Panc1 (cell line): ENCODE data around the gene TMEM87B. TPM values are rescaled to one million over a fixed set of nuclear protein-coding genes. Genes with fewer than 3 reads are reported as not detected.

Source experiments
- ATAC-seq: fragments of 200-7000 bp; cut with Tn5 transposase; 2 replicates; pipeline ENCODE4 v1.9.1; 2020; ENCODE audit warnings: mild to moderate bottlenecking, moderate library complexity
- BruUV-seq: library from RNA; stranded (reverse); fragments of 400-500 nt; replicated peaks from 2 replicates; lab custom pipeline; 2021; lab: Mats Ljungman, UMichigan
- CTCF ChIA-PET: fragments of 300-600 bp; sonication (Branson Sonifier 250); formaldehyde crosslinking; loops from one replicate; lab custom pipeline; 2022; ENCODE audit warnings: antibody characterized with exemption; lab: Charles Lee
- POLR2A ChIA-PET: fragments of 300-600 bp; sonication (Branson Sonifier 250); formaldehyde crosslinking; loops from one replicate; lab custom pipeline; 2022; ENCODE audit warnings: antibody characterized with exemption; lab: Charles Lee
- DNase-seq: peaks from one replicate; pipeline ENCODE4 v3.0.0-alpha.2; 2010; ENCODE audit warnings: low read depth, low spot score
- H3K27ac ChIP-seq: 2 replicates; pipeline ENCODE4 v1.5.1; 2011; ENCODE audit warnings: mild to moderate bottlenecking, low read length, inconsistent platforms
- H3K27me3 ChIP-seq: fragments of 200-500 bp; sonication (Bioruptor generic); 2 replicates; pipeline ENCODE4 v1.6.0; 2014; ENCODE audit warnings: low read length, inconsistent platforms; ENCODE audit not compliant: control insufficient read depth, insufficient read depth
- H3K36me3 ChIP-seq: fragments of 200-500 bp; sonication (Bioruptor generic); 2 replicates; pipeline ENCODE4 v1.5.1; 2014; ENCODE audit warnings: inconsistent platforms, mild to moderate bottlenecking, low read length, moderate library complexity; ENCODE audit not compliant: control insufficient read depth, insufficient read depth
- H3K4me1 ChIP-seq: 2 replicates; pipeline ENCODE4 v1.5.1; 2011; ENCODE audit warnings: inconsistent platforms, mild to moderate bottlenecking, low read length, moderate library complexity; ENCODE audit not compliant: control insufficient read depth, insufficient read depth
- H3K4me3 ChIP-seq, 2 experiments: 2 replicates each; pipeline ENCODE4 v1.5.1; 2011 to 2012; ENCODE audit warnings: low read depth in 2 of 2, low read length in 2 of 2, mild to moderate bottlenecking in 2 of 2, inconsistent platforms in 1 of 2, moderate library complexity in 1 of 2
- H3K9me3 ChIP-seq: fragments of 200-500 bp; sonication (Bioruptor generic); 2 replicates; pipeline ENCODE4 v1.5.1; 2014; ENCODE audit warnings: low read depth, mild to moderate bottlenecking, inconsistent platforms, low read length, moderate library complexity; ENCODE audit not compliant: control insufficient read depth, insufficient read depth
- CTCF ChIP-seq: fragments of 450-650 bp; IDR thresholded peaks from 2 replicates; pipeline ENCODE4 v1.5.1; 2017; ENCODE audit warnings: mild to moderate bottlenecking
- POLR2AphosphoS5 ChIP-seq: IDR thresholded peaks from 2 replicates; pipeline ENCODE4 v1.6.1; 2012; ENCODE audit warnings: mild to moderate bottlenecking, low read depth, low read length, moderate library complexity
- REST ChIP-seq, 2 experiments: IDR thresholded peaks; 2 replicates each; pipeline ENCODE4 v1.6.1; 2011 to 2012; ENCODE audit warnings: low read depth in 2 of 2, control low read depth in 1 of 2, low read length in 1 of 2, mild to moderate bottlenecking in 1 of 2, moderate library complexity in 1 of 2; ENCODE audit not compliant: insufficient read depth in 1 of 2
- SIN3A ChIP-seq: IDR thresholded peaks from 2 replicates; pipeline ENCODE4 v1.6.1; 2012; ENCODE audit warnings: low read depth, mild to moderate bottlenecking, low read length, moderate library complexity, borderline replicate concordance; ENCODE audit not compliant: insufficient read depth
- TCF7L2 ChIP-seq: IDR thresholded peaks from 2 replicates; pipeline ENCODE4 v1.6.1; 2011; ENCODE audit warnings: mild to moderate bottlenecking, low read depth, low read length, inconsistent platforms
- in situ Hi-C: cut with HindIII; loops from 2 replicates; pipeline ENCODE4 v1.10.0; 2016; ENCODE audit warnings: low sequenced_read_pairs, low pct_unique_long_range_greater_than_20kb
- intact Hi-C: fragments of 100-400 bp; cut with micrococcal nuclease; formaldehyde crosslinking; loops from one replicate; pipeline ENCODE4 v1.10.0; 2022; ENCODE audit not compliant: unreplicated experiment
- total RNA-seq: library from RNA; stranded (reverse); gene quantifications from one replicate; pipeline ENCODE4 v1.2.1, GENCODE V29; 2021; ENCODE audit not compliant: unreplicated experiment

Gene TMEM87B
- total RNA-seq, 1 experiment from 2014 or later = 22.8 TPM

- H3K36me3 ChIP-seq = 0 out of 2 replicates have a peak, but pooled peaks cover 6% of the 10 kb centered on the region
- H3K4me1 ChIP-seq = no peaks in the 10 kb centered on the region
- H3K27ac ChIP-seq = no peak overlapping the region
- TF ChIP-seq SIN3A (no peak), POLR2AphosphoS5 (no peak), REST (IDR thresholded peaks at IDR 0.05; ENCODE audit: insufficient read depth in 1 of 2, low read depth in 2 of 2, low read length in 1 of 2) (no peak), CTCF (no peak), TCF7L2 (no peak)
- DNase-seq = no peak
- no TSS peak for BruUV-seq
- H3K4me3 ChIP-seq = no peak overlapping the region
- in situ Hi-C loops = no loop called here
- H3K27me3 ChIP-seq = no peaks in the 10 kb centered on the region
- intact Hi-C loops = no loop called here
- ATAC-seq = no peak
- H3K9me3 ChIP-seq = no peaks in the 10 kb centered on the region
- CTCF ChIA-PET = no interaction called here
- POLR2A ChIA-PET = no interaction called here
Measured at GRCh38 chr2:112084689-112085374, 29.8 kb downstream of the TMEM87B start.

- Histone ChIP-seq H3K9me3 (no peaks in the 10 kb centered on the region), H3K36me3 (0 out of 2 replicates have a peak, but pooled peaks cover 6% of the 10 kb centered on the region), H3K4me3 (no peak overlapping the region), H3K4me1 (no peaks in the 10 kb centered on the region), H3K27me3 (no peaks in the 10 kb centered on the region), H3K27ac (no peak overlapping the region)
- ChIA-PET POLR2A (no interaction called here), CTCF (no interaction called here)
- BruUV-seq = no TSS peak
- DNase-seq (no peak), ATAC-seq (no peak)
- intact Hi-C loops = no loop called here
- in situ Hi-C loops = no loop called here
- TF ChIP-seq TCF7L2 = no peak
- no peak for TF ChIP-seq POLR2AphosphoS5
Measured at GRCh38 chr2:112085375-112085730, 30.3 kb downstream of the TMEM87B start.

- H3K36me3 ChIP-seq = 0 out of 2 replicates have a peak, but pooled peaks cover 6% of the 10 kb centered on the region
- no TSS peak for BruUV-seq
- CTCF ChIA-PET = no interaction called here
Measured at GRCh38 chr2:112085916-112086669, 31.0 kb downstream of the TMEM87B start.

More at GRCh38 chr2:112085916-112086669, 31.0 kb downstream of the TMEM87B start:
- H3K9me3 ChIP-seq = no peaks in the 10 kb centered on the region
- H3K27ac ChIP-seq = no peak overlapping the region
- TF ChIP-seq REST (IDR thresholded peaks at IDR 0.05; ENCODE audit: insufficient read depth in 1 of 2, low read depth in 2 of 2, low read length in 1 of 2) (no peak), CTCF (no peak), POLR2AphosphoS5 (no peak), TCF7L2 (no peak), SIN3A (no peak)
- POLR2A ChIA-PET = no interaction called here
- in situ Hi-C loops = no loop called here
- ATAC-seq (no peak), DNase-seq (no peak)
- no peaks in the 10 kb centered on the region for H3K4me1 ChIP-seq
- H3K27me3 ChIP-seq = no peaks in the 10 kb centered on the region
- H3K4me3 ChIP-seq = no peak overlapping the region
- intact Hi-C loops = no loop called here
